ENCODE data around the gene TIPIN.

Gene TIPIN

DNA sequence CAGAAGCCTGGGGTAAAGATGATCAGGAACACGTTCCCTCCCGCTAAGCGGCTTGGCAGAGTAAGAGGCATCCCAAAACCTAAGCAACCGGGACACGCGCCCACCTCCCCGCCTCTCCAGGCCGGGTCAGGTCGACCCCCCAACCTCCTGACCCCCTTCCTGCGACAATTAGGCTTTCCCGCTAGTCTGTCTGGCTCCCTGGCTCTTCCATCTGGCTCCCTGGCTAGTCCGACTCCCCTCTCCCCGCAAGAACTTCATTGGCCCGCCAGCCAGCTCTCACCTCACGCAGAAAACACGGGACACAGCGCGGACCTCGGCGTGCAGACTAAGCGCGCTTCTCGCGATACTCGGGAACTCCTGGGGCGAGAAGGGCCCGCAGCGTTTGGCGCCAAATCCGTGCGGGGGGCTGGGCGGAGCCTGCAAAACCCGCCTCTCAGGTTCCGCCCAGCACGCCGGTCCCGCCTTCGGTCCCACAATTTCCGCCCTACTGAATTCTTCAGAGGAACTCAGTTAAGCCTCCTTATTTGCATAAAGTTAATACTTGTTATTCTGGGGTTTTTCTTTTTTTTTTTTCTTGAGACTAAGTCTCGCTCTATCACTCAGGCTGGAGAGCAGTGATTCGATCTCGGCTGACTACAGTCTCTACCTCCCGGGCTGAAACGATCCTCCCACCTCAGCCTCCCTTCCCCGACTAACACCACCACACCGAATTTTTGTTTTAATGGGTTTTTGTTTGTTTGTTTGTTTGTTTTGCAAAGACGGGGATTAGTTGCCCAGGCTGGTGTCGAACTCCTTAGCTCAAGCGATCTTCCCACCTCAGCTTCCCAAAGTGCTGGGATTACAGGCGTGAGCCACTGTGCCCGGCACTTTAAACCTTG is at the start of gene TIPIN:
Gene TIPIN, minus strand, starts transcription at position 327 of the 878 bp plus-strand sequence. CDS start 3,738 bp downstream, outside the sequence.
- peak within 1 kb of the TSS; percentile 78 for H3K4me3 ChIP-seq (ENCODE audit: low read depth, low read length)
- no peak for TF ChIP-seq CTCF (IDR thresholded peaks at IDR 0.05; ENCODE audit: low read depth, low read length)

DNA sequence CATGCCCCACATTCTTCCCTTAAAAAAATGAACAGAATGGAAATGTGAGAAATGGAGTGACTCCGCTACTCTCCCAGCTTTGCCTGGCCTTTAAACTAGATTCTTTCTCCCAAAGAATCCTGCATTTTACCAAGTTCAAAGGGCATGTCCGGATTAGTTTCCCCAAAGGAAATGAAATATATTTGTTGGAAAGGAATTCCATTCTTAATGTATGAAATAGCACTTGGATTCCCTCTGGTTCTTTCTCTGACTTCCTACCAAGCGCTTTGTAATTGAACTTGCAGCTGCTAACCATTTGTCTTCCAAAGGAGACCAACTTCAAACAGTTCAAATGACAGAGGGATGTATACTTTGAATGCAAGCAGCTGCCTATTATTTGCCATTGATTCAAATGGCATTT is 49.1 kb upstream of the TIPIN start:
- no peak overlapping the region for H3K4me3 ChIP-seq (ENCODE audit: low read depth, low read length)
- TF ChIP-seq CTCF (IDR thresholded peaks at IDR 0.05; ENCODE audit: low read depth, low read length) = no peak

DNA sequence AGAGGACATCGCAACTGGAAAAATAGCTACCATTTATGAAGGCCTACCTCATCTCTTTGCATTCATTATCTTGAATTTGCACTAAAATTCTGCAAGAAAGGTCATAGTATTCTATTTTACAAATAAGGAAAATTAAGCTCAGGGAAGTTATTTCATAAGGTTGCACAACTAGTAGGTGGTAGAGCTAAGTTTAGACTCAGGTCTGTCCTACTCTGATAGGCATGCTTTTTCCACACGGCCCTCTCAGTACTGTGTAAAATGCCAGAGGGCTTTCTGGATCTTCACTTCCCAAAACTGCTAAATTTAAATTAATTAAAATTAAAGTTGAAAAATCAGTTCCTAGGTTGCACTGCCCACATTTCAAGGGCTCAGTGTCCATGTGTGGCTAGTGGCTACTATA is 48.5 kb upstream of the TIPIN start:
- TF ChIP-seq CTCF (IDR thresholded peaks at IDR 0.05; ENCODE audit: low read depth, low read length) = no peak
- no peak overlapping the region for H3K4me3 ChIP-seq (ENCODE audit: low read depth, low read length)

DNA sequence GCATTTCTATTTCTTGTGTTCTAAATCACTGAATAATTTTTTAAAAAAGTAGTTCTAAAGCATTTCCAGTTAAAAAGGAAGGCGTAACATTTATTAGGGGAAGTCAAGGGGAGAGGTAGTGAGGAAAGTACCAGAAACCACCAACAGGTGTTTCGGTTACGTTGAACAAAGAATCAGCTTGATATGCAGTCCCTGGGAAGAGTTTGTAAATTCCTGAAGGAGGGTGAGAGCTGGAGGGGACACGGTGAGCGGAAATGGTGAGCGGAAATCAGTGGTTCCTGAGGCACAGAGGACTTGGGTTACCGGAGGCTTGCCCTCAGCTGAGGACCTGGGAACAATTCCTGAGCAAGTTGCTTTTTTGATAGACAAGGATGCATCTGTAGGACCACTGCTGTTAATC is 48.0 kb upstream of the TIPIN start:
- no peak for TF ChIP-seq CTCF (IDR thresholded peaks at IDR 0.05; ENCODE audit: low read depth, low read length)
- no peak overlapping the region for H3K4me3 ChIP-seq (ENCODE audit: low read depth, low read length)

DNA sequence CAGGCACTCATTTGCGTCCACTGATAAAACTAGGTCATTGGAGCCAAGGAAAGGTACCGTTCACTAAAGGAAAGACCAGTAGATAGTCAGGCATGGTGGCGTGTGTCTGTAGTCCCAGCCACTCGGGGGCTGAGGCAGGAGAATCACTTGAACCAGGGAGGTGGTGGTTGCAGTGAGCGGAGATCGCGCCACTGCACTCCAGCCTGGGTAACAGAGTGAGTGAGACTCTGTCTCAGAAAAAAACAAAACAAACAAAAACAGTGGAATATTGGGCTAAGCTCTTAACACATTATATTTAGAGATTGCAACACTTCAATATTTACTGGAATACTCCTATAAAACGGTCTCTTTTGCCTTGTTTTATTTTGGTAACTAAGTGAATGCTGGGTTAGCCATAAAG is 47.6 kb upstream of the TIPIN start:
- no peak overlapping the region for H3K4me3 ChIP-seq (ENCODE audit: low read depth, low read length)
- no peak for TF ChIP-seq CTCF (IDR thresholded peaks at IDR 0.05; ENCODE audit: low read depth, low read length)

- TF ChIP-seq CTCF (IDR thresholded peaks at IDR 0.05; ENCODE audit: low read depth, low read length) = no peak
- H3K4me3 ChIP-seq (ENCODE audit: low read depth, low read length) = no peak overlapping the region
Measured at GRCh38 chr15:66403323-66403722, 46.8 kb upstream of the TIPIN start.

GRCh38 chr15:66402761-66403284 is 46.3 kb upstream of the TIPIN start:
- TF ChIP-seq CTCF (IDR thresholded peaks at IDR 0.05; ENCODE audit: low read depth, low read length) = no peak
- no peak overlapping the region for H3K4me3 ChIP-seq (ENCODE audit: low read depth, low read length)
